GOT3 (cell line): Measurements from ENCODE around the gene PDE4B.

ENCODE experiments used
- DNase-seq: peaks from one replicate; lab custom pipeline; 2025; ENCODE audit warnings: mixed read lengths; lab: John Stamatoyannopoulos, UW

The PDE4B gene

DNA sequence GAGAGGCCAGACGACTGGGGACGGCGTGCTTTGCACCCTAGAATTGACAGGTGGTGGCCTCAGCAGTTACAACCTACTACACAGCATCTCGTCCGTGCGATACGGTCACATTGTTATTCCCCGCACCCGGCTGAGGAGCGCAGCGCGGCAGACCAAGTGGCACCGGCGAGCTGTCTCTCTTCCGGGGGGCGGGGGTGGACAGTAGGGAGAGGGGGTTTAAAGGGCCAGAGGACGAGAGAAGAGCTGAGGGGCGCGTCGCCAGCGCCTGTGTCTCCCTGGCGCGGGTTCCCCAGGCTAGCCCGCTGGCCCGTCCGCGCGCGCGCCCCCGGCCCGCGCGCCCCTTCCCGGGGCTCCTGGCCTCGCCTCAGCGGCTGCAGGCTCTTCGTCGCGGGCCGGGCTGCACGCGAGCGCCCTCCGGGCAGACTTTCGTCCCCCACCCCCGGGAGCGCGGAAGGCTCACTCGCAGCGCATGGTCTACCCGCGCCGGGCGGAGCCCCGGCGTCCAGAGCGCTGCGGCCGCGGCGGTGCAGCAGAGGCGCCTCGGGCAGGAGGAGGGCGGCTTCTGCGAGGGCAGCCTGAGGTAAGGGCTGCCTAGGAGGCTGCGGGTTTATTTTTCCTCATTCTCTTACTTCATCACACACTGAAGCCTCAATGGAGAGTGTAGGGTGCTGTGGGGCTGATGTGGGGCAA is at the start of gene PDE4B:
Gene PDE4B, plus strand, starts transcription at position 227 of the 690 bp plus-strand sequence.
- DNase-seq, result no peak

- DNase-seq, result no peak
Observed at GRCh38 chr1:65744731-65745130, 48.0 kb upstream of the PDE4B start.

- no peak for DNase-seq
Observed at GRCh38 chr1:65751961-65752360, 40.7 kb upstream of the PDE4B start.

GRCh38 chr1:65756616-65757015 is 36.1 kb upstream of the PDE4B start:
- DNase-seq, result no peak

- DNase-seq, result no peak
Observed at GRCh38 chr1:65757531-65757930, 35.2 kb upstream of the PDE4B start.

- no peak for DNase-seq
Observed at GRCh38 chr1:65758128-65758527, 34.6 kb upstream of the PDE4B start.

- no peak for DNase-seq
Observed at GRCh38 chr1:65759516-65759915, 33.2 kb upstream of the PDE4B start.

- no peak for DNase-seq
Observed at GRCh38 chr1:65762081-65762862, 30.4 kb upstream of the PDE4B start.

- DNase-seq, result no peak
Observed at GRCh38 chr1:65764052-65764451, 28.6 kb upstream of the PDE4B start.

DNA sequence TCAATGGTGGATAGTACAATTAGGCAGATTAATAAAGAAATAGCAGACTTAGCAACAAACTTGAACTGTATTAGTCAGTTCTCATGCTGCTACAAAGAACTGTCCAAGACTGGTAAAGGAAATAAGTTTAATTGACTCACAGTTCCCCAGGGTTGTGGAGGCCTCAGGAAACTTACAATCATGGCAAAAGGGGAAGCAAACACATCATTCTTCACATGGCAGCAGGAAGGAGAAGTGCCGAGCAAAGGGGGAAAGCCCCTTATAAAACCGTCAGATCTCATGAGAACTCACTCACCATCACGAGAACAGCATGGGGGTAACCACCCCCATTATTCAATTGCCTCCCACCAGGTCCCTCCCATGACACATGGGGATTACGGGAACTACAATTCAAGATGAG is 27.1 kb upstream of the PDE4B start:
- DNase-seq, result no peak

DNA sequence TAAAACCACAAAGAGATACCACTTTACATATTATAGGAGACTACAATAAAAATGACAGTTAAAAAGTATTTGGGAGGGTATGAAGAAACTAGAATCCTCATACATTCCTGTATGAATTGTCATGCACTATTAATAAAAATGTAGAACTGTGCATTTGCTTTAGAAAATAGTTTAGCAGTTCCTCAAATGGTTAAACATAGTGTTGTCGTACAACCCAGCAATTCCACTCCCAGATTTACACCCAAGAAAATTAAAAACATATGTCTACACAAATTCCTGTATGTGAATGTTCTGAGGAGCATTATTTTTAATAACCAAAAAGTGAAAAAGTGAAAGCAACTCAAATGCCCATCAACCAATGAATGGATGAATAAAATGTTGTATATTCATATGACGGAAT is 23.1 kb upstream of the PDE4B start:
- DNase-seq, result no peak

- DNase-seq, result no peak
Observed at GRCh38 chr1:65772607-65773006, 20.1 kb upstream of the PDE4B start.

- DNase-seq, result no peak
Observed at GRCh38 chr1:65773391-65774123, 19.1 kb upstream of the PDE4B start.

- no peak for DNase-seq
Observed at GRCh38 chr1:65788762-65789161, 3.9 kb upstream of the PDE4B start.

GRCh38 chr1:65791396-65791795 is 1.3 kb upstream of the PDE4B start:
- no peak for DNase-seq

- DNase-seq, result no peak
Observed at GRCh38 chr1:65791801-65792668, 660 bp upstream of the PDE4B start.

- no peak for DNase-seq
Observed at GRCh38 chr1:65793359-65793732, 651 bp downstream of the PDE4B start.

GRCh38 chr1:65795311-65795710 is 2.6 kb downstream of the PDE4B start:
- DNase-seq, result no peak

GRCh38 chr1:65799601-65800000 is 6.9 kb downstream of the PDE4B start:
- DNase-seq, result no peak

DNA sequence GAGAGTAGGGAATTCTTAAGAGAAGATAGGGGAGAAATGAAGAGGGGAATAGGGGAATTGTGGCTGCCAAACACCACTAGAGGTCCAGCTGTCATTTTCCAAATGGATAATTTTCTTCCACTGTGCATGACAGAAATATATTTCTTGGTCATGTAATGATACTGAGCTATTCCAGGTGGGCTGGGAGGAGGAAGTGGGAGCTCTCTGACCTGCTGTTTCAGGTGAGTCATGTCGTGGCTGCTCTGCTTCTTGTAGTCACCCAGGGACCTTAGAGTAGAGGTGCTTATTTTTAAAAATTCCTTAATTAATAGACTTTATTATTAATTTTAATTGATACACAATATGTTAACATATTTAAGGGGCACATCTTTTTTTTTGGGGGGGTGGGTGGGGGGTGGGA is 11.9 kb downstream of the PDE4B start:
- DNase-seq, result no peak

- peak; percentile 29 for DNase-seq
Observed at GRCh38 chr1:65812065-65812464, 19.4 kb downstream of the PDE4B start.

- no peak for DNase-seq
Observed at GRCh38 chr1:65813956-65814355, 21.3 kb downstream of the PDE4B start.
